Measurements from ENCODE around the gene ATE1.

ATE1 gene

GRCh38 chr10:121698336-121698735 lies 229.5 kb downstream of the ATE1 start:
- DNase-seq (ENCODE audit: low read depth, low spot score): no peak

- DNase-seq (ENCODE audit: low read depth, low spot score): no peak
These were observed 231.0 kb downstream of the ATE1 start for GRCh38 chr10:121696854-121697253.

- no peak for DNase-seq (ENCODE audit: low read depth, low spot score)
These were observed 231.9 kb downstream of the ATE1 start for GRCh38 chr10:121695731-121696464.

- no peak for DNase-seq (ENCODE audit: low read depth, low spot score)
These were observed 232.7 kb downstream of the ATE1 start for GRCh38 chr10:121694966-121695643.

- DNase-seq (ENCODE audit: low read depth, low spot score): no peak
These were observed 233.4 kb downstream of the ATE1 start for GRCh38 chr10:121694327-121694965.

- DNase-seq (ENCODE audit: low read depth, low spot score): no peak
These were observed 235.2 kb downstream of the ATE1 start for GRCh38 chr10:121692626-121693025.

- DNase-seq (ENCODE audit: low read depth, low spot score): no peak
These were observed 236.9 kb downstream of the ATE1 start for GRCh38 chr10:121690970-121691369.
